GM18858 (cell line): ENCODE results near the gene CTNNA3.

Experiments
- ATAC-seq: cut with Tn5 transposase; IDR thresholded peaks from one replicate; pipeline ENCODE4 v1.9.1; 2021; ENCODE audit not compliant: unreplicated experiment

Gene CTNNA3

DNA sequence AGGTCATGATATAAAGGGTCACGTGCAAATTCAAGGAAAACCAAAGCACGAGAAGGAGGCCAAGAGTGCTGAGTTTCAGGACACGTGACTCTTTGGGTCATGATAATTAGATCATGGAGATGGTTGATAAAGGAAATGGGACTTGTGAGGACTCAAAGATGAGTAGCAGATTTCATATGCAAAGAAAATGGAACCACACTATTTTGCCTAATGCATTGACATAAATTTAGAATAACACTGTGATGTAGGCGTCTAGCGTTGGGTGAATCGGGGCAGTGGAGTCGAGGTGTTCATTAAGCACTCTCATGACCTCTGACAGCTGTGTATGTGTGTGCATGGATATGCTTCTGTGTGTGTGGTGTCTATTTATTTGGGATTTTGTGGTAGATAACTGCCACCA, 1795.7 kb downstream of the CTNNA3 start:
- ATAC-seq: no peak

DNA sequence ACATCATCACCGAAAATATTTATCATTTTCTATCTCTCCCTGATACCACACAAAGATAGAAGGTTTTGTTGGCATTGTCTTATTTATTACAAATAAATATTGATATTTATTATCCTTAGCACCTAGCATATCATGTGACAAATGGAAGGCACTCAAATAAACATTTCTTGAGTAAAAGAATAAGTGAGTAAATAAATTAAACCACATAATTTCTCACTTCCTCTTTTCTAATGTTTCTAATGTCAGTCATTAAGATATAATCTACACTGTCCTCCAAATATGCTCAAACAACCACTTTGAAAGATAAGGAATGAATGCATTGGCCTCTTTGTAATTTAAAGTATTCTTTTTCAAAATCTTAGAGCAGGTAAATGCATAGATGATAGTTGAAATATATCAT, 1797.9 kb downstream of the CTNNA3 start:
- ATAC-seq: no peak

DNA sequence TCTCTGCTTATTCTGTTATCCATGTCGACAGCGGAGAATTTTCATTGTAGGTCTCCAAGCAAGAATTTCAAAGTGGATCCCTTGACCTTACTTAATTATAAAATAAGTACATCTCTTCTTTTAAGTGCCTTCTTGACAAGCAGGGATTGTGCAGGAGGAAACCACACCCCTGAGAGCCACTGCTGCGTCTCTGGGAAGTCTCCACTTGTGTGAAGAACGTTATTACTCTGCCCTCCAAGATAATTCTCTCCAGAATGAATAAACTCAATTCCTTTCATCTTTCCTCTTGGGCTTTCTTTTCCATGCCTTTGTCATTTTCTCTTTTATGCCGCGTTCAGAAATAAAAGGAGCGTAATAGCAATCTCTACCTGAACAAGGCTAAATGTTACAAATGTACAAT, 1801.0 kb downstream of the CTNNA3 start:
- no peak for ATAC-seq

DNA sequence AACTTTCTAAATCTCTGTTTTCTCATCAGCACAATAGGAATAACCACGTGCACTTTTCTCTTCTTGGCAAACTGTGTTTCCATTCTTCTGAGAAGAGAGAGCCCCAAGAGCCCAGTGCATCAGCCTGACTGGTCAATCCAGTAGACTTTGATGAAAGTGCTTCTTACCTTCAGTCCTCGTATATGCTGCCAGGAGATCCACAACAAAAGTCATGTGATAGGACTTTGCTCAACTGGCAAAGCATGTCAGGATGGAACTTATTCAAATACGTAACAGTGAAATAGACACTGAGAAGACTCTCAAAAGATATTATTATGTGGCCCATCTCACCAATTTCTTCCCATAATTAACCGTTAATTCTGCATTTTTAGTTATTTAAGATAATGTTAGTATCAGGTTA, 1801.6 kb downstream of the CTNNA3 start:
- no peak for ATAC-seq

DNA sequence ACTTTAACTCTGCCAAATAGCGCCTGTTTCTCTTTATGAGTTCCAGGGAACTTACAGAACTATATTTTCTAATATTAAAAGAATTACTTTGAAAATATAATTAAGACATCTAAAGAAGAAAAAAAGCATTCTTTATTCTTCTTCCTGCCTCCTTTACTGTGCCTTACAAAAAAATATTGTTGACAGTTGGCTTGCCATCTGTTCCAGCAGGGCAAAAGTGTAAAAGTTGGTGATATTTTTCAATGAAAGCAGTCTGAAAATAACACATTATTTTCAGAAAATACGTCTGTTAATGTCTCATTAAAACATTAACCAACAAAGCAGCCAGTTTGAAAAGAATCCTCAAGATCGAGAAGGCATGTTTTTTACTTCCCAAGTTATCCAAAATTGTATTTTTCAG, 1802.3 kb downstream of the CTNNA3 start:
- ATAC-seq: no peak

DNA sequence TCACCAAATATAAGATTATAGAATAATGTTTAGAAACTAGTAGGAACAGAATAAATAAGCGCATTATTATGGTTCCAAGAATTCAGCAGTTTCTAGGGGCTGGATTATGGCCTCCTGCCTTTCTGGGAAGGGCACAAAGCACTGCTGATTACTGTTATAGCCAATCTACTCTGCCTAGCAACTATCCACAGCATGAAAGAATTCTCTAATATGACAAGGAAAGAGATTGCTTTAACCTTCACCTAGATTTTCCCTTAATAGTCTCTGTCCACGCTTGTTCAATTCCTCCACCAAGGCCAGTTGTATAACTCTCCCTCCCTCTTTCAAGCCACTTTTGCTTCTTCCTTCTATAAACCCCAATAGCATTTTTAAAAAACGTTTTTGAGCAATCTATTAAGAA, 1803.7 kb downstream of the CTNNA3 start:
- ATAC-seq: no peak

DNA sequence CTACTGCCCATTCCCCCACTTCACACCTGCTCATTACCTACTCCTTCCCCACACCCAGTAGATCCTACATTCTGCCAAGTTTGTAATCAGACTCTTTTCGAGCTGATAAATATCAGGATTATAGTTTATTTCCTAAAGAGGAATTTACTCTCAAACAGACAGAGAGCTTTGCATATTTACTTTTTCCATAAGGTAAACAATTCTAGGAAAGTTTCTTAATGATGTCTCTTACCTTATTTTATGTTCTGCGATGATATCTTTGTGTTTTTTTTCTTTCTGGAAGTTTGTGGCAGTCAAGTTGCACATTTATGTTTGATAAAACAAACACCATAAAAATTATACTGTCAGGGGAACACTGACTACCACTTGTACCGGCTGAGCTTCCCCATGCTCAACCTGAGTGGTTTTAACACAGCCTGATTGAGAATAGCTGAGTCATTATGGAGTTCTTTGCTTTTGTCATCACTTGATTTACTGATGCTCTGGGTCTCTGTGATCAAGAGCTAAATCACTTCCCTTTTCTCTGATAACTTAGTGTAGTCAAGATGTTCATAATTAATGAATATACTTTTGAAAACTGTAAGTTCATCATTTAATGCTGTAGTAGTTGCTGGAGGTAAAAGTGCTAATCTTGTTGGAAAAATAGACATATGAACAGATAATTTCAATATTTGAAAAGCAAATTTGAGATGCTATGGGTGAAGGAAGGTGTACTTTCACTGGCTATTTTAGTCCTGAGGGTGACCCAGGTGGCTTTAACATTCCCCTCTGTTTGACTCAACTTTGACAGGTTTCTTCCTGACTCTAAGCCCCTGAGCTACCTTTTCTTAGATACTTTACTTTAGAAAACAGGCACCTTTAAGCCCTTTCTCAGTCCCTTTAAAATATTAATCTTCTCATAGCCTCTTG, 1804.7 kb downstream of the CTNNA3 start:
- ATAC-seq: peak; percentile 92

DNA sequence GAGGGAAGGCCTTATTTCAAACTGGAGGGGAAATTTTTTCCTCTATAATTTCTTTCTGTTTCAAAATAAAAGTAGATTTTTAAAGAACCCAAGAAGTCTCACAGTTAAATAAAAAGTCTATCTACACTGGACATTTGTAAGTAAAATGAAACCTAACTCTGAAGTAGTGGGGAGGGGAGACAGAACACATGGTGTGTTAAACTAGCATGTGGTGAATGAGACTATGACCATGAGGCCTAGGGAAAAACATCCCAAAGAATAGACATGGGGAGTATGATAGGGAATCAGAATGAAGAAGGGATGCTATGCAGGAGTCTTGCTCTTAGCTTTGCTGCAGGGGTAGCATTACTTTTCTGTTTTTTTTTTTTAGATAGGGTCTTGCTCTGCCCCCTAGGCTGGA, 1831.5 kb downstream of the CTNNA3 start:
- ATAC-seq: no peak

DNA sequence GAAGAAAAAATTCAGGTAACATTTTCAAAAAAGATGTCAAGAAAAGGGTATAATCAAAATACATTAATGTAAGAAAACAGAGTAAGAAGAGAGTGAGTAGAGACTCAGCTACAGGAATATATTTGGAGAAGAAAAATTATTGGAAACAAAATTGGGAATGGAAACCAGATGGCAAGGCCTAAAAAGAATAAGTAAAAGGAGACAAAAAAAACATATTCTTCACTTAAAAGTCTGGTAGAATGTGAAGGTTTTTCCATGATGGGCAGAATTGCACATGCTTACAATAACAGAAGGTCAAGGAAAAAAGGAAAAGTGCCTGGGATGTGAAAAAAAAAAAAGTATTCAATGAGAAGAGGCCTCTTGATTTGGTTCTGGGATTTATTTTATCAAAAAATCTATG, 1832.0 kb downstream of the CTNNA3 start:
- ATAC-seq: no peak
